ENCODE results near the gene MARCHF6. TPM values are rescaled to one million over a fixed set of nuclear protein-coding genes. Genes with fewer than 3 reads are reported as not detected.

Gene MARCHF6
- total and polyA plus RNA-seq, 9 of the 15 experiments (the other 6 are each of a cell fraction or from before 2014, with no cell fraction given) = 74.1 to 456 (median 116) TPM

DNA sequence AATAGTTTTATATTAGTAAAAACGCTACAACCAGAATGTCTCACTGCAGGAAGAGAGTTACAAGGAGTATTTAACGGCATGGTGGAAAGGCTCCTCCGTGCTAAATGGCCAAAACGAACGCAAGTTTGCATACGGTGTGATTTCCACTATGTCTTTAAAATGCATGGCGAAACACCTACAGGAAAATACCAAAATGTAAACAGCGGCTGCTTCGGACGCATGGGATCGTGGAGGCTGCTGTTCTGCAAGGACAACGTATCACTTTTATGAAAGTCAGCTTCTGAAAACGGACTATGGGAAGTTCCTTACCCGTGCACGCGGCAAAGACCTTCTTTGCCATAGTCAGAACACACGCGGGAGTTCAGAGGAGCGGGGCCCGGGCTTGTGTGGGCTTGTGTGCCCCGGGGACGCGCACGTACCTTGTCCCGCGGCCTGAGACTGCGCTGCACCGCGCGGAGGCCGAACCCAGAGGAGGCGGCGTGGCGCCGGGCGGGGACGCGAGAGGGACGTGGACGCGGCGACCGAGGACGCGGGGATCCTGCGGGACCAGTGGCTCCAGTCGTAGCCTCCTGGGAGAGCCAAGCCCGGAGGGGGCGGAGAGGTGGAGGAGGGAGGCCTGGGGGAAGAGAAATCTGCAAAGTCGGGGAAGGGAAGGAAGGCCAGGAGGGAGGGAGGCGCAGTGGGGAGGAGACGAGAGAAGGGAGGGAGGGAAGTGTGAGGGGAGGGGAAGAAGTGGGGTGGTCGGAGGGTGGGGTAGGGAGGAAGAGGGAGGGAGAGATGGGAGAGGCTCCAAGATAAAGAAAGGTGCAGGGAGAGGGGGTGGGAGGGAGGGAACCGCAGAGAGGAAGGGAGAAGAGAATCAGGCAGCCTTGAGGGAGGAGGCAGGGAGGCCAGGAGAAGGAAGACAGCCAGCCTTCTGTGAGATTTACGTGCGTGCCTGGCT, 46.0 kb upstream of the MARCHF6 start, which contains the start of gene CMBL (continued):
- TF ChIP-seq, protein P1, sequence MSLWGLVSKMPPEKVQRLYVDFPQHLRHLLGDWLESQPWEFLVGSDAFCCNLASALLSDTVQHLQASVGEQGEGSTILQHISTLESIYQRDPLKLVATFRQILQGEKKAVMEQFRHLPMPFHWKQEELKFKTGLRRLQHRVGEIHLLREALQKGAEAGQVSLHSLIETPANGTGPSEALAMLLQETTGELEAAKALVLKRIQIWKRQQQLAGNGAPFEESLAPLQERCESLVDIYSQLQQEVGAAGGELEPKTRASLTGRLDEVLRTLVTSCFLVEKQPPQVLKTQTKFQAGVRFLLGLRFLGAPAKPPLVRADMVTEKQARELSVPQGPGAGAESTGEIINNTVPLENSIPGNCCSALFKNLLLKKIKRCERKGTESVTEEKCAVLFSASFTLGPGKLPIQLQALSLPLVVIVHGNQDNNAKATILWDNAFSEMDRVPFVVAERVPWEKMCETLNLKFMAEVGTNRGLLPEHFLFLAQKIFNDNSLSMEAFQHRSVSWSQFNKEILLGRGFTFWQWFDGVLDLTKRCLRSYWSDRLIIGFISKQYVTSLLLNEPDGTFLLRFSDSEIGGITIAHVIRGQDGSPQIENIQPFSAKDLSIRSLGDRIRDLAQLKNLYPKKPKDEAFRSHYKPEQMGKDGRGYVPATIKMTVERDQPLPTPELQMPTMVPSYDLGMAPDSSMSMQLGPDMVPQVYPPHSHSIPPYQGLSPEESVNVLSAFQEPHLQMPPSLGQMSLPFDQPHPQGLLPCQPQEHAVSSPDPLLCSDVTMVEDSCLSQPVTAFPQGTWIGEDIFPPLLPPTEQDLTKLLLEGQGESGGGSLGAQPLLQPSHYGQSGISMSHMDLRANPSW (CRISPR knock-in tag; IDR thresholded peaks at IDR 0.05) = 0 out of 2 replicates have a peak, but pooled peaks have one; percentile 22
- peak; percentile 72 for TF ChIP-seq EHMT2 (IDR thresholded peaks at IDR 0.05)
- peak; percentile 77 for TF ChIP-seq HMGN3 (IDR thresholded peaks at IDR 0.05; ENCODE audit: borderline replicate concordance, extremely low read depth, insufficient read length, low read depth, low read length)
- TF ChIP-seq RBBP5 (IDR thresholded peaks at IDR 0.05; ENCODE audit: borderline replicate concordance, insufficient read depth, low read length, poor library complexity, severe bottlenecking) = peak; percentile 97
- TF ChIP-seq, protein P2, sequence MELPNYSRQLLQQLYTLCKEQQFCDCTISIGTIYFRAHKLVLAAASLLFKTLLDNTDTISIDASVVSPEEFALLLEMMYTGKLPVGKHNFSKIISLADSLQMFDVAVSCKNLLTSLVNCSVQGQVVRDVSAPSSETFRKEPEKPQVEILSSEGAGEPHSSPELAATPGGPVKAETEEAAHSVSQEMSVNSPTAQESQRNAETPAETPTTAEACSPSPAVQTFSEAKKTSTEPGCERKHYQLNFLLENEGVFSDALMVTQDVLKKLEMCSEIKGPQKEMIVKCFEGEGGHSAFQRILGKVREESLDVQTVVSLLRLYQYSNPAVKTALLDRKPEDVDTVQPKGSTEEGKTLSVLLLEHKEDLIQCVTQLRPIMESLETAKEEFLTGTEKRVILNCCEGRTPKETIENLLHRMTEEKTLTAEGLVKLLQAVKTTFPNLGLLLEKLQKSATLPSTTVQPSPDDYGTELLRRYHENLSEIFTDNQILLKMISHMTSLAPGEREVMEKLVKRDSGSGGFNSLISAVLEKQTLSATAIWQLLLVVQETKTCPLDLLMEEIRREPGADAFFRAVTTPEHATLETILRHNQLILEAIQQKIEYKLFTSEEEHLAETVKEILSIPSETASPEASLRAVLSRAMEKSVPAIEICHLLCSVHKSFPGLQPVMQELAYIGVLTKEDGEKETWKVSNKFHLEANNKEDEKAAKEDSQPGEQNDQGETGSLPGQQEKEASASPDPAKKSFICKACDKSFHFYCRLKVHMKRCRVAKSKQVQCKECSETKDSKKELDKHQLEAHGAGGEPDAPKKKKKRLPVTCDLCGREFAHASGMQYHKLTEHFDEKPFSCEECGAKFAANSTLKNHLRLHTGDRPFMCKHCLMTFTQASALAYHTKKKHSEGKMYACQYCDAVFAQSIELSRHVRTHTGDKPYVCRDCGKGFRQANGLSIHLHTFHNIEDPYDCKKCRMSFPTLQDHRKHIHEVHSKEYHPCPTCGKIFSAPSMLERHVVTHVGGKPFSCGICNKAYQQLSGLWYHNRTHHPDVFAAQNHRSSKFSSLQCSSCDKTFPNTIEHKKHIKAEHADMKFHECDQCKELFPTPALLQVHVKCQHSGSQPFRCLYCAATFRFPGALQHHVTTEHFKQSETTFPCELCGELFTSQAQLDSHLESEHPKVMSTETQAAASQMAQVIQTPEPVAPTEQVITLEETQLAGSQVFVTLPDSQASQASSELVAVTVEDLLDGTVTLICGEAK (IDR thresholded peaks at IDR 0.05) = peak; percentile 45; the same call in 1 of the 2 replicates
- TF ChIP-seq, protein P2 (CRISPR knock-in tag; IDR thresholded peaks at IDR 0.05) = no peak
- TF ChIP-seq, protein P3, sequence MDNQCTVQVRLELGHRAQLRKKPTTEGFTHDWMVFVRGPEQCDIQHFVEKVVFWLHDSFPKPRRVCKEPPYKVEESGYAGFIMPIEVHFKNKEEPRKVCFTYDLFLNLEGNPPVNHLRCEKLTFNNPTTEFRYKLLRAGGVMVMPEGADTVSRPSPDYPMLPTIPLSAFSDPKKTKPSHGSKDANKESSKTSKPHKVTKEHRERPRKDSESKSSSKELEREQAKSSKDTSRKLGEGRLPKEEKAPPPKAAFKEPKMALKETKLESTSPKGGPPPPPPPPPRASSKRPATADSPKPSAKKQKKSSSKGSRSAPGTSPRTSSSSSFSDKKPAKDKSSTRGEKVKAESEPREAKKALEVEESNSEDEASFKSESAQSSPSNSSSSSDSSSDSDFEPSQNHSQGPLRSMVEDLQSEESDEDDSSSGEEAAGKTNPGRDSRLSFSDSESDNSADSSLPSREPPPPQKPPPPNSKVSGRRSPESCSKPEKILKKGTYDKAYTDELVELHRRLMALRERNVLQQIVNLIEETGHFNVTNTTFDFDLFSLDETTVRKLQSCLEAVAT (IDR thresholded peaks at IDR 0.05) = peak; percentile 85 to 91
- 0 out of 2 replicates have a peak, but pooled peaks have one; percentile 61 for TF ChIP-seq RHOXF2B (CRISPR knock-in tag; conservative IDR thresholded peaks at IDR 0.05)
- TF ChIP-seq KDM5B (IDR thresholded peaks at IDR 0.05; ENCODE audit: insufficient replicate concordance, low read depth, low read length) = peak; percentile 72
- no peak for TF ChIP-seq YY1 (IDR thresholded peaks at IDR 0.05; ENCODE audit: borderline replicate concordance in 1 of 3, control insufficient read depth in 1 of 3, extremely low read depth in 1 of 3, insufficient read depth in 3 of 3, insufficient read length in 1 of 3, insufficient replicate concordance in 2 of 3, low read depth in 1 of 3, low read length in 2 of 3)
- peak; percentile 88 for TF ChIP-seq CXXC5 (CRISPR knock-in tag; IDR thresholded peaks at IDR 0.05)
